ENCODE measurements around the gene TBX5.

The TBX5 gene

DNA sequence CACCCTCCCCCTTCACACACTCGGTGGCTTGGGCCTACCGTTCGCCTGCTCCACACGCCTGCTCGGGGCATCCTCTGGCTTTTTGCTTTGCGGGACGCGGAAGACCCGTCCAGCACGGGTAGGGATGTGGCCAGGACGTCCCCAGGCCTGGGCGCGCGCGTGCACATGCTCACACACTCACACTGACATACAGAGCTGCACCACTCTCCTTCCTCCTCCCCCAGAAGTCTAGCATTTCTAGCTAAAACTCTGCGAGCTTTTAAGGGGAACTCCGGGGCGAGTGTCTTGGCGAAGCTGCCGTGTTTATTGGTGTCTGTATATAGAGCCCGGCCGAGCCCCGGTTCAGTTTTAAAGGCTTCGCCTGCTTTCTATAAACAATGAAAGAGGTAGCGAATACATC, 5.0 kb downstream of the TBX5 start:
- Histone ChIP-seq H3K9ac (ENCODE audit: low read depth, low read length) (no peak overlapping the region), H3K36me3 (ENCODE audit: insufficient read depth, low read length) (no peaks in the 10 kb centered on the region), H2AFZ (ENCODE audit: low read depth, low read length) (no peak overlapping the region), H3K27ac (ENCODE audit: low read length) (no peak overlapping the region), H3K9me3 (ENCODE audit: insufficient read depth, low read length, severe bottlenecking) (no peaks in the 10 kb centered on the region), H3K4me3 (ENCODE audit: low read depth in 1 of 2, low read length in 2 of 2) (no peak overlapping the region), H3K4me1 (ENCODE audit: insufficient read depth, low read length) (no peaks in the 10 kb centered on the region), H3K4me2 (ENCODE audit: insufficient read depth, low read length) (no peak overlapping the region), H3K79me2 (ENCODE audit: insufficient read depth, low read length) (no peaks in the 10 kb centered on the region), H4K20me1 (ENCODE audit: insufficient read depth, low read length) (no peaks in the 10 kb centered on the region), H3K27me3 (ENCODE audit: insufficient read depth, low read length, poor library complexity) (peaks cover 6% of the 10 kb centered on the region)
- ATAC-seq (ENCODE audit: insufficient read depth, low read depth) (no peak), DNase-seq (no peak)
- no peak for TF ChIP-seq EZH2 (IDR thresholded peaks at IDR 0.05; ENCODE audit: borderline replicate concordance, low read depth, low read length, severe bottlenecking)
- TF ChIP-seq, protein P1, sequence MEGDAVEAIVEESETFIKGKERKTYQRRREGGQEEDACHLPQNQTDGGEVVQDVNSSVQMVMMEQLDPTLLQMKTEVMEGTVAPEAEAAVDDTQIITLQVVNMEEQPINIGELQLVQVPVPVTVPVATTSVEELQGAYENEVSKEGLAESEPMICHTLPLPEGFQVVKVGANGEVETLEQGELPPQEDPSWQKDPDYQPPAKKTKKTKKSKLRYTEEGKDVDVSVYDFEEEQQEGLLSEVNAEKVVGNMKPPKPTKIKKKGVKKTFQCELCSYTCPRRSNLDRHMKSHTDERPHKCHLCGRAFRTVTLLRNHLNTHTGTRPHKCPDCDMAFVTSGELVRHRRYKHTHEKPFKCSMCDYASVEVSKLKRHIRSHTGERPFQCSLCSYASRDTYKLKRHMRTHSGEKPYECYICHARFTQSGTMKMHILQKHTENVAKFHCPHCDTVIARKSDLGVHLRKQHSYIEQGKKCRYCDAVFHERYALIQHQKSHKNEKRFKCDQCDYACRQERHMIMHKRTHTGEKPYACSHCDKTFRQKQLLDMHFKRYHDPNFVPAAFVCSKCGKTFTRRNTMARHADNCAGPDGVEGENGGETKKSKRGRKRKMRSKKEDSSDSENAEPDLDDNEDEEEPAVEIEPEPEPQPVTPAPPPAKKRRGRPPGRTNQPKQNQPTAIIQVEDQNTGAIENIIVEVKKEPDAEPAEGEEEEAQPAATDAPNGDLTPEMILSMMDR (IDR thresholded peaks at IDR 0.05; ENCODE audit: borderline replicate concordance, extremely low read depth, low read length, poor library complexity, severe bottlenecking): no peak

GRCh38 chr12:114400361-114400811, 5.6 kb downstream of the TBX5 start:
- 0 out of 2 replicates have a peak, but pooled peaks cover 3% of the 10 kb centered on the region for H4K20me1 ChIP-seq (ENCODE audit: insufficient read depth, low read length)
- H3K9me3 ChIP-seq (ENCODE audit: insufficient read depth, low read length, severe bottlenecking): no peaks in the 10 kb centered on the region

GRCh38 chr12:114399664-114400211, 6.2 kb downstream of the TBX5 start:
- H4K20me1 ChIP-seq (ENCODE audit: insufficient read depth, low read length): 0 out of 2 replicates have a peak, but pooled peaks cover 3% of the 10 kb centered on the region
- no peaks in the 10 kb centered on the region for H3K79me2 ChIP-seq (ENCODE audit: insufficient read depth, low read length)
- no peak overlapping the region for H3K9ac ChIP-seq (ENCODE audit: low read depth, low read length)
- H3K4me2 ChIP-seq (ENCODE audit: insufficient read depth, low read length): no peak overlapping the region
- H3K9me3 ChIP-seq (ENCODE audit: insufficient read depth, low read length, severe bottlenecking): no peaks in the 10 kb centered on the region
- DNase-seq (no peak), ATAC-seq (ENCODE audit: insufficient read depth, low read depth) (no peak)
- peaks cover 11% of the 10 kb centered on the region for H3K27me3 ChIP-seq (ENCODE audit: insufficient read depth, low read length, poor library complexity)
- H3K4me3 ChIP-seq (ENCODE audit: low read depth in 1 of 2, low read length in 2 of 2): no peak overlapping the region
- no peaks in the 10 kb centered on the region for H3K36me3 ChIP-seq (ENCODE audit: insufficient read depth, low read length)
- no peak overlapping the region for H2AFZ ChIP-seq (ENCODE audit: low read depth, low read length)
- H3K27ac ChIP-seq (ENCODE audit: low read length): no peak overlapping the region
- H3K4me1 ChIP-seq (ENCODE audit: insufficient read depth, low read length): no peaks in the 10 kb centered on the region
- TF ChIP-seq EZH2 (IDR thresholded peaks at IDR 0.05; ENCODE audit: borderline replicate concordance, low read depth, low read length, severe bottlenecking): no peak
- TF ChIP-seq, protein P1 (IDR thresholded peaks at IDR 0.05; ENCODE audit: borderline replicate concordance, extremely low read depth, low read length, poor library complexity, severe bottlenecking): no peak

More at GRCh38 chr12:114400361-114400811, 5.6 kb downstream of the TBX5 start:
- Histone ChIP-seq H3K9ac (ENCODE audit: low read depth, low read length) (no peak overlapping the region), H3K4me3 (ENCODE audit: low read depth in 1 of 2, low read length in 2 of 2) (no peak overlapping the region), H2AFZ (ENCODE audit: low read depth, low read length) (no peak overlapping the region), H3K4me1 (ENCODE audit: insufficient read depth, low read length) (no peaks in the 10 kb centered on the region), H3K4me2 (ENCODE audit: insufficient read depth, low read length) (no peak overlapping the region), H3K27me3 (ENCODE audit: insufficient read depth, low read length, poor library complexity) (peaks cover 10% of the 10 kb centered on the region), H3K36me3 (ENCODE audit: insufficient read depth, low read length) (no peaks in the 10 kb centered on the region), H3K27ac (ENCODE audit: low read length) (no peak overlapping the region), H3K79me2 (ENCODE audit: insufficient read depth, low read length) (no peaks in the 10 kb centered on the region)
- no peak for TF ChIP-seq EZH2 (IDR thresholded peaks at IDR 0.05; ENCODE audit: borderline replicate concordance, low read depth, low read length, severe bottlenecking)
- TF ChIP-seq, protein P1 (IDR thresholded peaks at IDR 0.05; ENCODE audit: borderline replicate concordance, extremely low read depth, low read length, poor library complexity, severe bottlenecking): no peak
- DNase-seq (no peak), ATAC-seq (ENCODE audit: insufficient read depth, low read depth) (no peak)
